Activated naive CD4-positive, alpha-beta T cell (primary cell): ENCODE measurements around the gene DCTN2.

Experiments used
- DNase-seq, 4 experiments: peaks; one replicate each; lab custom pipeline; 2025; lab: John Stamatoyannopoulos, UW

The DCTN2 gene

GRCh38 chr12:57549909-57550640, 3.1 kb upstream of the DCTN2 start, which contains the start of gene KIF5A:
KIF5A (plus strand) TSS chr12:57550044; CDS start chr12:57550272, 228 bp downstream.
- peak in 2 of 4 experiments; percentile 2 to 47 for DNase-seq

GRCh38 chr12:57549203-57549908, 2.4 kb upstream of the DCTN2 start:
- no peak for DNase-seq

GRCh38 chr12:57548488-57548887, 1.5 kb upstream of the DCTN2 start:
- DNase-seq = no peak

- DNase-seq = no peak
Observed at GRCh38 chr12:57548013-57548315, 972 bp upstream of the DCTN2 start.

GRCh38 chr12:57547288-57548012, 458 bp upstream of the DCTN2 start:
- DNase-seq = no peak

GRCh38 chr12:57545809-57546437, 1.1 kb downstream of the DCTN2 start:
- DNase-seq = no peak

GRCh38 chr12:57543581-57543980, 3.4 kb downstream of the DCTN2 start:
- DNase-seq = no peak

GRCh38 chr12:57541717-57542116, 5.3 kb downstream of the DCTN2 start:
- no peak for DNase-seq

- no peak for DNase-seq
Observed at GRCh38 chr12:57541001-57541400, 6.0 kb downstream of the DCTN2 start.

GRCh38 chr12:57539134-57539768, 7.7 kb downstream of the DCTN2 start:
- DNase-seq = no peak

- DNase-seq = no peak
Observed at GRCh38 chr12:57536597-57536942, 10.4 kb downstream of the DCTN2 start.

- no peak for DNase-seq
Observed at GRCh38 chr12:57535764-57536596, 11.0 kb downstream of the DCTN2 start.

- no peak for DNase-seq
Observed at GRCh38 chr12:57534991-57535543, 11.9 kb downstream of the DCTN2 start.

- no peak for DNase-seq
Observed at GRCh38 chr12:57534250-57534649, 12.7 kb downstream of the DCTN2 start.

- DNase-seq = no peak
Observed at GRCh38 chr12:57533108-57533507, 13.9 kb downstream of the DCTN2 start.

GRCh38 chr12:57531836-57532235, 15.2 kb downstream of the DCTN2 start:
- no peak for DNase-seq

- no peak for DNase-seq
Observed at GRCh38 chr12:57530396-57531142, 16.4 kb downstream of the DCTN2 start.

GRCh38 chr12:57529831-57530230, 17.2 kb downstream of the DCTN2 start:
- no peak for DNase-seq

- no peak for DNase-seq
Observed at GRCh38 chr12:57528831-57529555, 18.0 kb downstream of the DCTN2 start.
